Activated B cell treated with CpG ODN at 0.5 μM for 24 hours (primary cell): ENCODE data around the gene KATNB1. TPM values are rescaled to one million over a fixed set of nuclear protein-coding genes. Genes with fewer than 3 reads are reported as not detected.

Experiments
- ATAC-seq: fragments of 200-7000 bp; cut with Tn5 transposase; one replicate; pipeline ENCODE4 v1.10.0; 2021; ENCODE audit warnings: low read depth, mild to moderate bottlenecking, moderate library complexity
- CTCF ChIA-PET: fragments of 350-600 bp; sonication (Branson Sonifier 250); formaldehyde crosslinking; loops from one replicate; lab custom pipeline; 2021; ENCODE audit warnings: antibody characterized with exemption; lab: Charles Lee
- POLR2A ChIA-PET: fragments of 350-600 bp; sonication (Branson Sonifier 250); formaldehyde crosslinking; loops from one replicate; lab custom pipeline; 2021; ENCODE audit warnings: antibody characterized with exemption; lab: Charles Lee
- DNase-seq: peaks from one replicate; pipeline ENCODE4 v3.0.0; 2022
- H3K27ac Mint-ChIP-seq: one replicate; pipeline ENCODE4 v1.8.0; 2020; ENCODE audit warnings: mixed read lengths
- H3K27me3 Mint-ChIP-seq: one replicate; pipeline ENCODE4 v1.8.0; 2021; ENCODE audit warnings: mixed read lengths
- H3K36me3 Mint-ChIP-seq: one replicate; pipeline ENCODE4 v1.8.0; 2021; ENCODE audit warnings: low read depth, mixed read lengths
- H3K4me1 Mint-ChIP-seq: one replicate; pipeline ENCODE4 v1.8.0; 2021; ENCODE audit warnings: mixed read lengths
- H3K4me3 Mint-ChIP-seq: one replicate; pipeline ENCODE4 v1.8.0; 2020; ENCODE audit warnings: mild to moderate bottlenecking, mixed read lengths
- H3K9me3 Mint-ChIP-seq: one replicate; pipeline ENCODE4 v1.8.0; 2020; ENCODE audit warnings: mixed read lengths
- CTCF ChIP-seq: fragments of 200-600 bp; IDR thresholded peaks from one replicate; pipeline ENCODE4 v1.8.0; 2022; ENCODE audit warnings: antibody characterized with exemption, mild to moderate bottlenecking
- intact Hi-C: fragments of 100-400 bp; cut with micrococcal nuclease; formaldehyde crosslinking; loops from one replicate; pipeline ENCODE4 v1.15.1; 2024
- total RNA-seq: library from RNA; stranded (reverse); gene quantifications from 2 replicates; pipeline ENCODE4 v1.2.3, GENCODE V29; 2022

Gene KATNB1
- total RNA-seq, 1 donor from 2014 or later = 16.8 TPM

GRCh38 chr16:57801809-57802340 lies 66.3 kb downstream of the KATNB1 start:
- no peak for TF ChIP-seq CTCF
- CTCF ChIA-PET = no interaction called here
- ATAC-seq = peak; percentile 19
- intact Hi-C loops = no loop called here
- no peak for DNase-seq
- Mint-ChIP-seq H3K9me3 (no peaks in the 10 kb centered on the region), H3K4me3 (peak overlapping the region; percentile 36), H3K27ac (no peak overlapping the region), H3K36me3 (no peaks in the 10 kb centered on the region), H3K4me1 (peaks cover 13% of the 10 kb centered on the region), H3K27me3 (peaks cover 48% of the 10 kb centered on the region)
- POLR2A ChIA-PET = no interaction called here

- ATAC-seq (peak; percentile 74), DNase-seq (peak; percentile 44)
- intact Hi-C loops = no loop called here
- CTCF ChIA-PET = no interaction called here
- Mint-ChIP-seq H3K27ac (no peak within 1 kb of the TSS), H3K36me3 (no peaks in the 10 kb centered on the region), H3K27me3 (peaks cover 48% of the 10 kb centered on the region), H3K4me1 (peaks cover 13% of the 10 kb centered on the region), H3K4me3 (peak within 1 kb of the TSS; percentile 81), H3K9me3 (no peaks in the 10 kb centered on the region)
- TF ChIP-seq CTCF = no peak
- POLR2A ChIA-PET = no interaction called here
Observed at GRCh38 chr16:57802341-57803133, 67.0 kb downstream of the KATNB1 start, which contains the start of gene KIFC3. TSS of gene KIFC3 (minus strand) at chr16:57802491. CDS start at chr16:57798243, 4,248 bp downstream.

GRCh38 chr16:57803134-57803990 lies 67.8 kb downstream of the KATNB1 start:
- H3K27me3 Mint-ChIP-seq = peaks cover 50% of the 10 kb centered on the region
- intact Hi-C loops = no loop called here
- ChIA-PET POLR2A (no interaction called here), CTCF (no interaction called here)
- ATAC-seq = no peak
- no peaks in the 10 kb centered on the region for H3K9me3 Mint-ChIP-seq
- no peak for TF ChIP-seq CTCF
- no peak for DNase-seq
- H3K4me3 Mint-ChIP-seq = peak overlapping the region; percentile 81
- H3K27ac Mint-ChIP-seq = no peak overlapping the region
- no peaks in the 10 kb centered on the region for H3K36me3 Mint-ChIP-seq
- H3K4me1 Mint-ChIP-seq = peaks cover 18% of the 10 kb centered on the region

- no peak for TF ChIP-seq CTCF
- Mint-ChIP-seq H3K36me3 (no peaks in the 10 kb centered on the region), H3K27me3 (peaks cover 47% of the 10 kb centered on the region), H3K4me1 (peaks cover 21% of the 10 kb centered on the region), H3K9me3 (no peaks in the 10 kb centered on the region), H3K27ac (no peak overlapping the region), H3K4me3 (no peak overlapping the region)
- CTCF ChIA-PET = no interaction called here
- POLR2A ChIA-PET = no interaction called here
- intact Hi-C loops = no loop called here
- no peak for ATAC-seq
- no peak for DNase-seq
Observed at GRCh38 chr16:57804111-57804837, 68.7 kb downstream of the KATNB1 start.
